AG09309 (cell line): ENCODE results near the gene HCFC2.

ENCODE experiments used
- DNase-seq: peaks from one replicate; pipeline ENCODE4 v3.0.0-alpha.2; 2010; ENCODE audit warnings: low read depth
- H3K4me3 ChIP-seq: 2 replicates; pipeline ENCODE4 v1.5.1; 2011; ENCODE audit warnings: mild to moderate bottlenecking, low read depth, low read length, moderate library complexity; ENCODE audit not compliant: control insufficient read depth
- TF ChIP-seq, protein P1 (sequence below): IDR thresholded peaks from 2 replicates; pipeline ENCODE4 v1.5.1; 2011; ENCODE audit warnings: mild to moderate bottlenecking, low read depth, low read length, inconsistent platforms; ENCODE audit not compliant: insufficient read depth, control insufficient read depth; ENCODE audit errors: missing control alignments

HCFC2 gene

DNA sequence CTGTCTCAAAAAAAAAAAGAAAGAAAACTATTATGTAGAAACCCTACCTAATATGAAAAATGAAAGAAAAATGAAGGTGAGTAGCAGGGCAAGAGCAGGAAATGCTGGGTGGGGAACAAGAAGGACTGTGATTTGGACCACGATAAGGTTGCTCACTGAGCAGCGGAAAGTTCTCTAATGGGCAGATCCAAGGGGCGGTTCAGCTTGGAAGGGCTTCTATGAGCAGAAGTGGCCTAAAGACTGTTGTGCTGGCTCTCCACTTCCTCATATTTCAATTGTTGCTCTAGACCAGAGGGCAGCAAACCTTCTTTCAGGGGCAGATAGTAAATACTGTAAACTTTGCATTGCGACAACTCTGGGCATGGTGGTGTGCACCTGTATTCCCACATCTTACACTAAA is 90.0 kb downstream of the HCFC2 start:
- DNase-seq: no peak
- TF ChIP-seq, protein P1, sequence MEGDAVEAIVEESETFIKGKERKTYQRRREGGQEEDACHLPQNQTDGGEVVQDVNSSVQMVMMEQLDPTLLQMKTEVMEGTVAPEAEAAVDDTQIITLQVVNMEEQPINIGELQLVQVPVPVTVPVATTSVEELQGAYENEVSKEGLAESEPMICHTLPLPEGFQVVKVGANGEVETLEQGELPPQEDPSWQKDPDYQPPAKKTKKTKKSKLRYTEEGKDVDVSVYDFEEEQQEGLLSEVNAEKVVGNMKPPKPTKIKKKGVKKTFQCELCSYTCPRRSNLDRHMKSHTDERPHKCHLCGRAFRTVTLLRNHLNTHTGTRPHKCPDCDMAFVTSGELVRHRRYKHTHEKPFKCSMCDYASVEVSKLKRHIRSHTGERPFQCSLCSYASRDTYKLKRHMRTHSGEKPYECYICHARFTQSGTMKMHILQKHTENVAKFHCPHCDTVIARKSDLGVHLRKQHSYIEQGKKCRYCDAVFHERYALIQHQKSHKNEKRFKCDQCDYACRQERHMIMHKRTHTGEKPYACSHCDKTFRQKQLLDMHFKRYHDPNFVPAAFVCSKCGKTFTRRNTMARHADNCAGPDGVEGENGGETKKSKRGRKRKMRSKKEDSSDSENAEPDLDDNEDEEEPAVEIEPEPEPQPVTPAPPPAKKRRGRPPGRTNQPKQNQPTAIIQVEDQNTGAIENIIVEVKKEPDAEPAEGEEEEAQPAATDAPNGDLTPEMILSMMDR: no peak
- no peak overlapping the region for H3K4me3 ChIP-seq

DNA sequence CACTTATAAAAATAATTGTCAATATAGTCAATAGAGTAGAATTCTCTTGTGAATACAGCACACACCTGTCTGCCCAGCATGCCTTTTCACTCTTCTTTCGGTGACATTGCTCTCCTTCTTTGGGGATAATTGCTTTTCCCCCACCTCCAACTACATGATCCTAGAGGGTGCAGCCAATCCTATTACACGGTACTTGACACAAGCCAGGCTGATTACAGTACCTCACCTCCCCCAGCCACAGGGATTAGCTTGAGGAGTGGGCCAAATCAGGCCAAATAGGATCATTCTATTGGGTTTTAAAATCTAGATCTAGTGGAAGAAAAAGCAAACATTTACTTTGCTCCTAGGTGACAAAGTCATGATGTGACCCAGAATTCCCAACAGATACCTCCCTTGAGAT is 90.5 kb downstream of the HCFC2 start:
- no peak overlapping the region for H3K4me3 ChIP-seq
- TF ChIP-seq, protein P1: no peak
- DNase-seq: no peak
